Measurements from ENCODE around the gene LCK.
A peak's percentile ranks its signal among the peaks of the same experiment; 100 is the strongest.

The LCK gene

DNA sequence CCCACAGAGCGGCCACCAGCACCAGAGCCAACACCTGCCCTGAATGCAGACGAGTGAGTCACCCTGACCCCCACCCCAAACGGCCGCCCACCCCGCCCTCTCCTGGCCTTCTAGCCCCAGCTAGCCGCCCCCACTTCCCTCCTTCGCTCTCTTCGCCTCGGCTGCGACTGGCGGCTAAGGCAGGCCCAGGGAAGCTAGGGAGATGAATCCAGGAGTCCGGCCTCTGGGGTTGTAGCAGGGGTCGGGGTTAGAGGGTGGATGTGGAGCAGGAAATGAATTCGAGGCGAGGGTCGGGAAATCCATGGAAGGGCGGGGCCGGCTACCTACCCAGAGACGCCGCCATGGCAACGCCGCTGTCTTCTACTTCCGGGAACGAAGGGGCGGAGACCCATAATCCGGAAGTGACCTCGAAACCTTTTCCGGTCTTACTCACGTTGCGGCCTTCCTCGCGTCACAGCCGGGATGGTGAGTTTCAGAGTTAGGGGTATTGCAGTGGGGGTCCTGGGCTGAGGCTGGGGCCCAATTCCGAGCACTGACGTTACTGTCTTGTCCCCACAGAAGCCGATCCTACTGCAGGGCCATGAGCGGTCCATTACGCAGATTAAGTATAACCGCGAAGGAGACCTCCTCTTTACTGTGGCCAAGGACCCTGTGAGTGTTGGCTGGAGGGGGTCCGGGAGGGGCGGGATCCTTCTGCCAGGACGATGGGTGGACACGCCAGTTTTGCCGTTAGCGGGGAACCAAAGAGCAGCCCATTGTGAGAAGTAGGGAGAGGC is 28.9 kb upstream of the LCK start, which contains the start of the genes EIF3I and TMEM234:
EIF3I (plus strand) TSS at position 428 of the 776 bp plus-strand sequence; CDS start at position 463, 35 bp downstream.
TMEM234 (minus strand) TSS at position 374 of the 776 bp plus-strand sequence; CDS start at position 343, 31 bp downstream.
- Histone ChIP-seq H3K36me3 (peaks cover 10% of the 10 kb centered on the region), H3K4me3 (ENCODE audit: low read depth, low read length) (peak within 1 kb of the TSS; percentile 88), H3K27me3 (no peaks in the 10 kb centered on the region), H3K9me3 (no peaks in the 10 kb centered on the region), H3K4me1 (no peaks in the 10 kb centered on the region)
- TF ChIP-seq, protein P1, sequence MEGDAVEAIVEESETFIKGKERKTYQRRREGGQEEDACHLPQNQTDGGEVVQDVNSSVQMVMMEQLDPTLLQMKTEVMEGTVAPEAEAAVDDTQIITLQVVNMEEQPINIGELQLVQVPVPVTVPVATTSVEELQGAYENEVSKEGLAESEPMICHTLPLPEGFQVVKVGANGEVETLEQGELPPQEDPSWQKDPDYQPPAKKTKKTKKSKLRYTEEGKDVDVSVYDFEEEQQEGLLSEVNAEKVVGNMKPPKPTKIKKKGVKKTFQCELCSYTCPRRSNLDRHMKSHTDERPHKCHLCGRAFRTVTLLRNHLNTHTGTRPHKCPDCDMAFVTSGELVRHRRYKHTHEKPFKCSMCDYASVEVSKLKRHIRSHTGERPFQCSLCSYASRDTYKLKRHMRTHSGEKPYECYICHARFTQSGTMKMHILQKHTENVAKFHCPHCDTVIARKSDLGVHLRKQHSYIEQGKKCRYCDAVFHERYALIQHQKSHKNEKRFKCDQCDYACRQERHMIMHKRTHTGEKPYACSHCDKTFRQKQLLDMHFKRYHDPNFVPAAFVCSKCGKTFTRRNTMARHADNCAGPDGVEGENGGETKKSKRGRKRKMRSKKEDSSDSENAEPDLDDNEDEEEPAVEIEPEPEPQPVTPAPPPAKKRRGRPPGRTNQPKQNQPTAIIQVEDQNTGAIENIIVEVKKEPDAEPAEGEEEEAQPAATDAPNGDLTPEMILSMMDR (IDR thresholded peaks at IDR 0.05; ENCODE audit: low read depth, low read length): no peak
- DNase-seq: peak; percentile 84

DNA sequence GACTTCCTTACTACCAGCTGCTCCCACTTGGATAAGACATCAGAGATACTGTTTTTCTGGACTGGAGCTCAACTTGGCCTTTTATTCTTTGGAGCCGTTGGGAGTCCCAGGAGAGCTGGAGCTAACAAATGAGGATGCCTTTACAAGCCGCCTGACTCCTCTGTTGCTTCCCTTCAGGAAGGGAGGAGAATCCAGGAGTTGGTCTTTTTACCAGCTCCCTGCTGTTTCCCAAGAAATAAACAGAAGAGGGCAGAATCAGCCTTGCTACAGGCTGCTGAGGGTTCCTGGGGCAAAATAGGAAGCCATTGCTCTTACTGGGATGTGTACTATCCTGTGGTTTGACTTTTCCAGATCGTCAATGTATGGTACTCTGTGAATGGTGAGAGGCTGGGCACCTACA is 27.4 kb upstream of the LCK start:
- TF ChIP-seq, protein P1 (IDR thresholded peaks at IDR 0.05; ENCODE audit: low read depth, low read length): no peak
- no peak overlapping the region for H3K4me3 ChIP-seq (ENCODE audit: low read depth, low read length)

DNA sequence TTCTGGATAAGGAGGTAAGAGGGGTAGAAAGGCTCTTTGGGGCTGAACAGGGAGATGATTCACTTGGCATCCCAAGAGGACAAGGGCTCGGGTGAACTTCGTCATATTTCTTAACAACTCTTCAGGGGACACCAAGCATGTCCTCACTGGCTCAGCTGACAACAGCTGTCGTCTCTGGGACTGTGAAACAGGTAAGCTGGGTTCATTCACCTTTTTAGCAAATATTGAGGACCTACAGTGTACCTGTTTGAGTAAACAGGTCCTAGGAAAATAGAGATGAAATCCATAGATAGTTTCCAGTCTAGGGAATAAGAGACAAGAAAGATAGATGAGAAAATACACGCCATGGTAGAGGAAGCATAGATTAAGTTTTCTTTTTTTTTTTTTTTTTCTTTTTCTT is 26.8 kb upstream of the LCK start:
- H3K4me3 ChIP-seq (ENCODE audit: low read depth, low read length): no peak overlapping the region
- peaks cover 10% of the 10 kb centered on the region for H3K36me3 ChIP-seq
- DNase-seq: no peak
- no peaks in the 10 kb centered on the region for H3K4me1 ChIP-seq
- TF ChIP-seq, protein P1 (IDR thresholded peaks at IDR 0.05; ENCODE audit: low read depth, low read length): no peak
- no peaks in the 10 kb centered on the region for H3K27me3 ChIP-seq
- H3K9me3 ChIP-seq: no peaks in the 10 kb centered on the region

More for the DNA sequence above, 27.4 kb upstream of the LCK start:
- Histone ChIP-seq H3K36me3 (peaks cover 10% of the 10 kb centered on the region), H3K27me3 (no peaks in the 10 kb centered on the region), H3K9me3 (no peaks in the 10 kb centered on the region), H3K4me1 (no peaks in the 10 kb centered on the region)
- DNase-seq: no peak

DNA sequence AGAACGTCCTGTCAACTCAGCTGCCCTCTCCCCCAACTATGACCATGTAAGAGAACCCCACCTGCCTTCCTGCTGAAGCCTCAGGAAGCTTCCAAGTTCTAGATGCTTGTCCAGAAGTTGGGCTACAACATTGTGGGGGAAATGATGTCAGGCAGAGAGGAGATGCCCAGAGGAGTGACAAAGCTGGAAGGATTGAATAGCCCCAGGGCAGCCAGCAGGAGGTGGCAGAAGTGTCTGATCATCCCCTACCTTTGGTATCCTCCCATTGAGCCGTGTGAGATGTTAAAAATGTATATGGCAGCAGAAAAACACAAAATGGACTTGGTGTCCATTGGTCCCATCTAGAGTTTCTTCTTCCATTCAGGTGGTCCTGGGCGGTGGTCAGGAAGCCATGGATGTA is 22.3 kb upstream of the LCK start:
- peaks cover 10% of the 10 kb centered on the region for H3K36me3 ChIP-seq

DNA sequence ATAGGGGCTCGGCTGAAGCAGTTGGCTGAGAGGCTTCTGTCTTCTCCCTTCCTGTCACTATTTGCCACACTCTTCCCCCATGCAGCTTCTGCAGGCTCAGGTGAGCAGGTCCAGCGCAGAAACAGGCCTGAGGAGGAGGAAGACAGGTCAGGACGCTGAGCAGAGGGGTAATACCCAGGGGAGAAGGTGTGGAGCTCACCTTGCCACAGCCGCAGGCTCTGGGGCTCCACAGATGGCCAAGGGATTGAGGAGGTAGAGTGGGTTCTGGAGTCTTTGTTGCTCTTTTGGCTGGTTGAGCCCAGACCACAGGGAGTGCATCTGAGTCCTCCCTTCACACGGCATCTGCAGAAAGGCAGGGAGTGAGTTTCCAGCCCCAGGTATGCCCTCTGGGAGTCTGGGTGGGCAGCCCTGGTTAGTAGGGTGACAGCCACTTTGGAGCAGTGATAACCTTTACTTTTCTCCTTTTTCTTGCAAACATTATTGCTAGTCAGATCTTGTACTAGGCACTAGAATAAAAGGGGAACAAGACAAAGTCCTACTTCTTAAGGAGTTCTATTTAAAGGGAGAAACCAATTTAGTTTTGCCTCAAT is 19.1 kb upstream of the LCK start:
- H3K36me3 ChIP-seq: no peaks in the 10 kb centered on the region; the same call in none of the 2 replicates
- no peaks in the 10 kb centered on the region for H3K4me1 ChIP-seq
- no peaks in the 10 kb centered on the region for H3K27me3 ChIP-seq
- no peaks in the 10 kb centered on the region for H3K9me3 ChIP-seq
- DNase-seq: no peak
- H3K4me3 ChIP-seq (ENCODE audit: low read depth, low read length): no peak overlapping the region
- TF ChIP-seq, protein P1 (IDR thresholded peaks at IDR 0.05; ENCODE audit: low read depth, low read length): no peak

More for the DNA sequence above, 22.3 kb upstream of the LCK start:
- H3K9me3 ChIP-seq: no peaks in the 10 kb centered on the region
- no peaks in the 10 kb centered on the region for H3K4me1 ChIP-seq
- H3K27me3 ChIP-seq: no peaks in the 10 kb centered on the region
- TF ChIP-seq, protein P1 (IDR thresholded peaks at IDR 0.05; ENCODE audit: low read depth, low read length): no peak
- no peak overlapping the region for H3K4me3 ChIP-seq (ENCODE audit: low read depth, low read length)
- no peak for DNase-seq

Measured in BE2C (cell line).